H9 (cell line): ENCODE measurements around the gene MICU2. TPM values are rescaled to one million over a fixed set of nuclear protein-coding genes. Genes with fewer than 3 reads are reported as not detected.

Experiments
- DNase-seq: peaks from one replicate; pipeline ENCODE4 v3.0.0-alpha.2; 2017
- H2AFZ ChIP-seq: one replicate; pipeline ENCODE4 v1.6.1; 2013; ENCODE audit warnings: mild to moderate bottlenecking, low read length, control low read depth, moderate library complexity
- H2AK5ac ChIP-seq: 2 replicates; pipeline ENCODE4 v1.6.1; 2013; ENCODE audit warnings: low read length, control low read depth, mixed read lengths; ENCODE audit not compliant: insufficient read length
- H2BK120ac ChIP-seq: one replicate; pipeline ENCODE4 v1.6.1; 2013; ENCODE audit warnings: low read depth, mild to moderate bottlenecking, low read length, control low read depth, inconsistent platforms; ENCODE audit not compliant: poor library complexity, severe bottlenecking
- H2BK12ac ChIP-seq: 2 replicates; pipeline ENCODE4 v1.6.1; 2013; ENCODE audit warnings: low read length, control low read depth, mixed read lengths, low read depth; ENCODE audit not compliant: insufficient read length
- H2BK15ac ChIP-seq: 2 replicates; pipeline ENCODE4 v1.6.1; 2013; ENCODE audit warnings: low read depth, low read length, control low read depth
- H2BK20ac ChIP-seq: one replicate; pipeline ENCODE4 v1.6.1; 2013; ENCODE audit warnings: low read depth, mild to moderate bottlenecking, low read length, control low read depth, inconsistent platforms; ENCODE audit not compliant: poor library complexity, severe bottlenecking
- H2BK5ac ChIP-seq: 2 replicates; pipeline ENCODE4 v1.6.1; 2013; ENCODE audit warnings: low read length, control low read depth, mixed read lengths; ENCODE audit not compliant: insufficient read length
- H3K14ac ChIP-seq: 2 replicates; pipeline ENCODE4 v1.6.1; 2013; ENCODE audit warnings: low read length, control low read depth; ENCODE audit not compliant: insufficient read depth
- H3K18ac ChIP-seq: 2 replicates; pipeline ENCODE4 v1.6.1; 2013; ENCODE audit warnings: low read depth, mild to moderate bottlenecking, mixed read lengths, low read length, control low read depth; ENCODE audit not compliant: insufficient read length
- H3K23ac ChIP-seq: 2 replicates; pipeline ENCODE4 v1.6.1; 2013; ENCODE audit warnings: low read length, control low read depth, mixed read lengths, low read depth; ENCODE audit not compliant: insufficient read length
- H3K23me2 ChIP-seq: 2 replicates; pipeline ENCODE4 v1.6.1; 2013; ENCODE audit warnings: low read depth, mild to moderate bottlenecking, mixed read lengths, low read length, control low read depth; ENCODE audit not compliant: insufficient read length, poor library complexity, severe bottlenecking
- H3K27ac ChIP-seq: 2 replicates; pipeline ENCODE4 v1.5.1; 2013; ENCODE audit warnings: low read length, control low read depth, mixed read lengths, low read depth; ENCODE audit not compliant: insufficient read length
- H3K27me3 ChIP-seq: 2 replicates; pipeline ENCODE4 v1.6.1; 2013; ENCODE audit warnings: low read length, control low read depth, inconsistent platforms; ENCODE audit not compliant: insufficient read depth
- H3K4ac ChIP-seq: 2 replicates; pipeline ENCODE4 v1.6.1; 2013; ENCODE audit warnings: low read depth, mild to moderate bottlenecking, control low read depth, inconsistent platforms, low read length, moderate library complexity
- H3K4me1 ChIP-seq: 2 replicates; pipeline ENCODE4 v1.6.1; 2013; ENCODE audit warnings: low read length, control low read depth, inconsistent platforms; ENCODE audit not compliant: insufficient read depth
- H3K4me2 ChIP-seq: 2 replicates; pipeline ENCODE4 v1.6.1; 2013; ENCODE audit warnings: low read length, control low read depth, mixed read lengths; ENCODE audit not compliant: insufficient read length, insufficient read depth
- H3K56ac ChIP-seq: 2 replicates; pipeline ENCODE4 v1.6.1; 2013; ENCODE audit warnings: low read depth, mild to moderate bottlenecking, mixed read lengths, low read length, control low read depth; ENCODE audit not compliant: insufficient read length
- H3K79me1 ChIP-seq: 2 replicates; pipeline ENCODE4 v1.6.1; 2013; ENCODE audit warnings: low read depth, mild to moderate bottlenecking, moderate library complexity, low read length, control low read depth, inconsistent platforms; ENCODE audit not compliant: insufficient read depth, poor library complexity, severe bottlenecking
- H3K79me2 ChIP-seq: 2 replicates; pipeline ENCODE4 v1.6.1; 2013; ENCODE audit warnings: low read length, control low read depth, inconsistent platforms; ENCODE audit not compliant: insufficient read depth
- H3K9ac ChIP-seq: 2 replicates; pipeline ENCODE4 v1.6.1; 2013; ENCODE audit warnings: low read length, control low read depth, mixed read lengths; ENCODE audit not compliant: insufficient read length; ENCODE audit errors: extremely low read depth
- H3K9me3 ChIP-seq: one replicate; pipeline ENCODE4 v1.6.1; 2013; ENCODE audit warnings: low read depth, low read length, inconsistent platforms; ENCODE audit not compliant: control insufficient read depth
- H3T11ph ChIP-seq: one replicate; pipeline ENCODE4 v1.6.1; 2013; ENCODE audit warnings: mild to moderate bottlenecking, low read length, control low read depth, inconsistent platforms
- H4K20me1 ChIP-seq: one replicate; pipeline ENCODE4 v1.6.1; 2013; ENCODE audit not compliant: control insufficient read depth, insufficient read length, insufficient read depth
- H4K5ac ChIP-seq: 2 replicates; pipeline ENCODE4 v1.6.1; 2013; ENCODE audit warnings: low read depth, mild to moderate bottlenecking, mixed read lengths, low read length, control low read depth; ENCODE audit not compliant: insufficient read length
- H4K8ac ChIP-seq: replicated peaks from 2 replicates; pipeline ENCODE4 v1.6.1; 2013; ENCODE audit warnings: low read length, control low read depth, mixed read lengths, low read depth; ENCODE audit not compliant: insufficient read length
- H4K91ac ChIP-seq: 2 replicates; pipeline ENCODE4 v1.6.1; 2013; ENCODE audit warnings: low read depth, mild to moderate bottlenecking, moderate library complexity, mixed read lengths, low read length, control low read depth; ENCODE audit not compliant: insufficient read length
- H3K27ac Mint-ChIP-seq, 3 experiments: 2 replicates in 2 of 3; 3 replicates in 1 of 3; pipeline ENCODE4 v1.8.0; 2020 to 2021; ENCODE audit warnings: mixed read lengths in 3 of 3, mild to moderate bottlenecking in 1 of 3, moderate library complexity in 1 of 3
- H3K27me3 Mint-ChIP-seq: 2 replicates; pipeline ENCODE4 v1.8.0; 2021; ENCODE audit warnings: low read depth, mild to moderate bottlenecking, moderate library complexity, mixed read lengths
- H3K36me3 Mint-ChIP-seq, 3 experiments: 2 replicates in 2 of 3; 3 replicates in 1 of 3; pipeline ENCODE4 v1.8.0; 2020 to 2021; ENCODE audit warnings: low read depth in 3 of 3, mixed read lengths in 3 of 3; ENCODE audit not compliant: insufficient read depth in 1 of 3
- H3K4me1 Mint-ChIP-seq, 2 experiments: 2 replicates each; pipeline ENCODE4 v1.8.0; 2020; ENCODE audit warnings: mixed read lengths in 2 of 2
- H3K4me3 Mint-ChIP-seq, 2 experiments: 2 replicates in 1 of 2; 3 replicates in 1 of 2; pipeline ENCODE4 v1.8.0; 2020 to 2021; ENCODE audit warnings: mild to moderate bottlenecking in 2 of 2, mixed read lengths in 2 of 2, moderate library complexity in 1 of 2
- H3K9me3 Mint-ChIP-seq, 2 experiments: 2 replicates in 1 of 2; 3 replicates in 1 of 2; pipeline ENCODE4 v1.8.0; 2020; ENCODE audit warnings: mild to moderate bottlenecking in 2 of 2, mixed read lengths in 2 of 2, moderate library complexity in 1 of 2
- WGBS: extraction: QIAGEN DNeasy Blood & Tissue Kit; methylation state at CpG from one replicate; pipeline ENCODE4 v1.1.7; 2013; ENCODE audit warnings: missing lambda C conversion rate, low lambda C conversion rate, mixed read lengths; ENCODE audit not compliant: insufficient read length; ENCODE audit errors: extremely low coverage; 5-methylcytosine and 5-hydroxymethylcytosine counted together
- total RNA-seq: library from RNA; stranded (reverse); gene quantifications from 2 replicates; pipeline ENCODE4 v1.2.1, GENCODE V29; 2021
- TF ChIP-seq, protein P1 (sequence below): fragments of 200-600 bp; sonication (generic); conservative IDR thresholded peaks from 3 replicates; pipeline ENCODE4 v1.8.0; 2021; ENCODE audit warnings: antibody characterized with exemption, mild to moderate bottlenecking

Gene MICU2
- total RNA-seq, 1 experiment from 2014 or later = 38.4 TPM

DNA sequence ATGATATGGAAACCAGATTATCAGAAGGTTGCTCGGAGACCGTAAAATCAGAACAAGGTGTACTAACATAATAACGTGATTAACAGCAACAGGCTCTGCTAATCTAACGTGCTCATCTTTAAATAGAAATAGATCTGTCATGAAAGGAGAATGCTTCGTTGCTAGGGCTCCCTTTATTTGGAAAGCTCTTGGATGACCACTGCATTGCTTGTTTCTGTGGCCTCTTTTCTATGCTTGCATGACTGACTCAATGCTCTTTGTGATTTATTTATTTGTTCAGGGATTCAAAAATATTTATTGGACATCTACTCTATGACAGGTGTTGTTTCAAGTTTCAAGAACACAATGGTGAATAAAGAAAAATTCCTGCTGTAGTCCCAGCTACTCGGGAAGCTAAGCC, 122.6 kb downstream of the MICU2 start:
- Mint-ChIP-seq H3K4me1 (peaks cover 8 to 11% of the 10 kb centered on the region in 2 experiments), H3K4me3 (no peak overlapping the region), H3K9me3 (peaks cover 8 to 12% of the 10 kb centered on the region in 2 experiments), H3K27me3 (peaks cover 1% of the 10 kb centered on the region; the same call in 1 of the 2 replicates), H3K36me3 (peaks cover 0 to 6% (median 4%) of the 10 kb centered on the region in 3 experiments; a peak in 5 of 7 replicates), H3K27ac (no peak overlapping the region)
- Histone ChIP-seq H3K14ac (no peak overlapping the region), H3K56ac (no peak overlapping the region), H3K18ac (no peak overlapping the region), H3T11ph (no peak overlapping the region), H2BK5ac (no peak overlapping the region), H2BK15ac (no peak overlapping the region), H3K79me2 (no peaks in the 10 kb centered on the region), H3K23ac (no peak overlapping the region), H2AK5ac (no peak overlapping the region), H3K4me2 (no peak overlapping the region), H3K23me2 (no peaks in the 10 kb centered on the region), H4K91ac (no peak overlapping the region), H4K5ac (no peak overlapping the region), H2BK20ac (no peak overlapping the region), H3K27me3 (no peaks in the 10 kb centered on the region), H3K79me1 (no peaks in the 10 kb centered on the region), H4K8ac (no peak overlapping the region), H3K9ac (no peak overlapping the region), H2AFZ (no peak overlapping the region), H3K4me1 (no peaks in the 10 kb centered on the region), H3K4ac (no peak overlapping the region), H2BK12ac (no peak overlapping the region), H3K9me3 (no peaks in the 10 kb centered on the region), H3K27ac (no peak overlapping the region), H2BK120ac (no peak overlapping the region), H4K20me1 (no peaks in the 10 kb centered on the region)
- no peak for DNase-seq
- WGBS = no CpG with 5 or more reads among the region's 6 CpGs
- TF ChIP-seq, protein P1, sequence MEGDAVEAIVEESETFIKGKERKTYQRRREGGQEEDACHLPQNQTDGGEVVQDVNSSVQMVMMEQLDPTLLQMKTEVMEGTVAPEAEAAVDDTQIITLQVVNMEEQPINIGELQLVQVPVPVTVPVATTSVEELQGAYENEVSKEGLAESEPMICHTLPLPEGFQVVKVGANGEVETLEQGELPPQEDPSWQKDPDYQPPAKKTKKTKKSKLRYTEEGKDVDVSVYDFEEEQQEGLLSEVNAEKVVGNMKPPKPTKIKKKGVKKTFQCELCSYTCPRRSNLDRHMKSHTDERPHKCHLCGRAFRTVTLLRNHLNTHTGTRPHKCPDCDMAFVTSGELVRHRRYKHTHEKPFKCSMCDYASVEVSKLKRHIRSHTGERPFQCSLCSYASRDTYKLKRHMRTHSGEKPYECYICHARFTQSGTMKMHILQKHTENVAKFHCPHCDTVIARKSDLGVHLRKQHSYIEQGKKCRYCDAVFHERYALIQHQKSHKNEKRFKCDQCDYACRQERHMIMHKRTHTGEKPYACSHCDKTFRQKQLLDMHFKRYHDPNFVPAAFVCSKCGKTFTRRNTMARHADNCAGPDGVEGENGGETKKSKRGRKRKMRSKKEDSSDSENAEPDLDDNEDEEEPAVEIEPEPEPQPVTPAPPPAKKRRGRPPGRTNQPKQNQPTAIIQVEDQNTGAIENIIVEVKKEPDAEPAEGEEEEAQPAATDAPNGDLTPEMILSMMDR = no peak
